HG03108 (cell line): ENCODE results near the gene CD84.
"Not testable (repeated sequence)": the region's sequence is repeated elsewhere in the genome, so short reads cannot be mapped to it uniquely, and the experiment has no call there.

ENCODE experiments used
- ATAC-seq: cut with Tn5 transposase; IDR thresholded peaks from one replicate; pipeline ENCODE4 v1.9.1; 2021; ENCODE audit warnings: moderate library complexity; ENCODE audit not compliant: unreplicated experiment

CD84 gene

DNA sequence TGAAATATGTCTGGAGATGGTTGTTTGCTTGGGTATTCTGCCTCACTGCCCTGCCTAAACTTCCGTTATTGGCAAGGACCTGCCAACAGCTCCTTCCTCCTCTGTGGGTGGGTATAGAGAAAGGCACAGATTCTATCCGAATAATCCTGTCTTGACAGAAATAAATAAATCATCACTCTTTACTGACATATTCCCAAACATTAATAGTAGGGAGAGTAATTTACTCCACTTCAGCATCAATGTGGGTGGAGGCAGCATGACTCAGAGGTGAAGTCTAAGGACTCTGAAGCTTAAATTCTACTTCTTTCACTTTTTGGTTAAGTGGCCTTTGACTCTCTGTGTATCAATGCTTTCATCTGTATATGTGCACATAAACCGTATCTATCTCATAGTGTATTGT is 2.9 kb downstream of the CD84 start:
- no peak for ATAC-seq

DNA sequence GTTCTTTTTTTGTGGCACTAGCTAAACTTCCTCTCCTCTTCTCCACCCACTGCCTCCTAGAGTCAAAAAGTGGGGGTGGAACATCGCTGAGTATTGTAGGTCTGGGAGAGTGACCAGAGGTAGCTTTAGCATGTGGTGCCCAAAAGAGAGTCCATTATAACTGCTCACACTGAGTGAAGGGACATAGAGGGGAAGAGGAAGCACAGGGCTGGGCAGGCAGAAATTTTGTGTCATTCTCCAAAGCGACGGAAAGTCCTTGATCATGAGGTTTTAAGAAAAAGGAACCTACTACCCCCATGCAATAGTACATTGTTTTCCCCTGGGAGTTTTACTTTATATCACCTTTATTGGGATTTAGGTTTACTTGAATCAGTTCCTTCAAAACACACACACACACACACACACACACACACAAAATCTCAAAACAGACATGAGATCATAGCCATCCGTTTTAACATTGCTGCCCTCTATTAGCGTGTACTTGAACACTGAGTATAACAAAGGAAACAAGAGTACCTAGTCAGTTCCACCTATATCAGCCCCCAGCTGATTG is 4.1 kb downstream of the CD84 start:
- no peak for ATAC-seq

DNA sequence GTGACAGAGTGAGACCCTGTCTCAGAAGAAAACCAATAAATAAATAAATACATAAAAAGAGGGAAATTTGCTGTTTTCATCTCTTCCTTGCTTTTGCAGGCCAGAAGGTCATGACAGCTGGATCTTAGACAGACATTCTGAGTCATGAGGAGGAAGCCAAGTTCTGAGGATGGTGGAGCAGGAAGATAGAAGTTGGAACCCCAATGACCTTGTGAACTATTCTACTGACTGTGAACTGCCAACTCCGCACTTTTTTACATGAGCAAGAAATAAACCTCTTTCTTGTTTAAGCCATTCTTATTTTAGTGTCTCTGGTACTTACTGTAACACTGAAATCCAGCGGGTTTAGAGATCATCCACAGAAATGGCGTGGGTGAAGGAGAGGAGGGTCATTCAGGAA is 8.5 kb downstream of the CD84 start:
- no peak for ATAC-seq

DNA sequence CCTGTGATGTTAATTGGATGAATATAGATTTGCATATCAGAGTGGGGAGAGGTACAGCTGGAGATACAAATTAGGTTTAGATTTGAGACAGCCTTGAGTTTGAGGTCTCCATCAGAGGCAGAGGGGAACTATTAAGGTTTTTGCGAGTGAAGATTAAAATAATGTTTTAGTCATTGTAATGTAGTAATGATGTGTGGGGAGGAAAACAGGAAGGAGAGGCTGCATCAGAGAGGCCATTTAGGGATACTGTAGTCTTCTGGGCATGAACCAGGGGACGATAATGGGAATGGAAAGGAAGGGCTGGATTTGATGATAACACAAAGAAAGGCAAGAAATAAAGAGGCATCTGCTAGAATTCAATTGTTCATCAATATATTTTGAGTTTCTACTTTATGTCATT is 9.5 kb downstream of the CD84 start:
- no peak for ATAC-seq

DNA sequence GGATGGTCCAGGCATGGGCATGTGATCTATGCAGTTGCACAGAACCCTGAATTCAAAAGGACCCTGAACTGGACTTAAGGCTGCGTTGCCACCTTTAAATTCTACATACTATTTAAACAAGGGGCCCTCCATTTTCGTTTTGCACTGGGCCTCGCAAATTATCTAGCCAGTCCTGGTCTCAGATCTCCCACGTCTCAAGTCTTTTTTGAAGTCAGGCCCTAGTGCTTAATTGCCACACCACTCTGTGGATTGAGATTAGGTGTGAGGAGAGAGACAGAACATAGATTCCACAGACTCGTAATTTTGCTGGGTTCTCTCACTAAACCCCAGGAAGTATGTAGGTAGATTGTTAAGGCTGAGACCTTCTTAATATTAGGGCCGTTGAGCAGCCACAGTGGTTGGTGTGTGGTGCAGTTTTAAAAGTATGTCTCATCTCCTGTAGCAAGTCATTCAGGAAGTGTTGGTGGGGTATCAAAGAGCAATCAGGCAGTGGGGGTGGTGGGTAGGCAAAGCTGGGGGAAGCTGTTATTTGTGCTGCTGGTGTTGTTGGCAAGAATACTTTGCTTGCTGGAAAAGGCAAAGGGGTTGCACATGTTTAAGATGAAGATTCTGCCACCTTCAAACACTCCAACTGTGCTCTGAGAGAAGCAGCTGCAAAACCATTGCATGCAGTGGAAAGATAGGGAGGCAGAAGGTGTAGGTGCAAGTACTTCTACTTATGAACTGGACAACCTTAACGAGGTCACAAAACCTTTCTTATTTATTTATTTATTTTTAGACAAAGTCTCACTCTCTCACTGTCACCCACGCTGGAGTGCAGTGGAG is 11.2 kb downstream of the CD84 start:
- no peak for ATAC-seq

DNA sequence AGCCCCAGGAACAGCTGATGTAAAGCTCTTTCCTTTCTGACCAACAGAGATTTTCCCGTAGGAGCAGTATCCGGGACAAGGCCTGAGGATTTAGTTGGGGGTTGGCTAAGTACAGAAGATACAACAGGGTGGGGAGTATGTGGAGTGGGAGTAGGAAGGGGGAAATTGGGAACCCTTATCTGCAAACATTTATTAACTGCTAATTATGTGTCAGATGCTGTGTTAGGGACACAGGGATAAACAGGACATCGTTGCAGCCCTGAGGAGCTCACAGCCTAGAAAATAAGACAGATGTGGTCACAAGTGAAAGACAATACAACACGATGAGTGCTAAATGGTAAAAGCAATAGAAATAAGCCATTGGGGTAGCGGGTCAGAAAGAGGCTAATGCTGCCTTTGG is 12.0 kb downstream of the CD84 start:
- no peak for ATAC-seq

DNA sequence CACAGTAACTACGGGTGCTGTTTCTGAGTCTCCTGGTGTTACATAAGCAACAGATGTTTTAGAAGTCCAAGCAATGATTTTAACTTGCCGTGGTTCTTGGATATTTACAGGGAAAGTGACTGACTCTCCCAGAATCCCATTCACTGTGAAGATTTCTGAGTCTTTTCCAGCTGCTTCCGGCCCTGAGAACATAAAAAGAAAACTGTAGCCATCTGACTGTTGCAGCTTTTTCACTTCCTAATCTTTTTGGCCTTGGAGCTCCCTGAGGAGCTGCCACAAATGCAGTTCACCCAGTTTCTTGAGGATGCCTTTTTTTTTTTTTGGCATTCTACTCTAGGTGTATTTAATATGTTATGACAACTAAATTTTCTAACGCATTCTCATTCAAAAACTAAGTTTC is 13.7 kb downstream of the CD84 start:
- no peak for ATAC-seq

DNA sequence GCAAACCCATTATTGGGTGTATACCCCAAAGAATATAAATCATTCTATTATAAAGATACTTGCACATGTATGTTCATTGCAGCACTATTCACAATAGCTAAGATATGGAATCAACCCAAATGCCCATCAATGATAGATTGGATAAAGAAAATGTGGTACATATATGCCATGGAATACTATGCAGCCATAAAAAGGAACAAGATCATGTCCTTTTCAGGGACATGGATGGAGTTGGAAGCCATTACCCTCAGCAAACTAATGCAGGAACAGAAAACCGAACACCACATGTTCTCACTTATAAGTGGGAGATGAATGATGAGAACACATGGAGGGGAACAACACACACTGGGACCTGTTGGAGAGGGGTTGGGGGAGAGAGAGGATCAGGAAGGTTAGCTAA is 16.1 kb downstream of the CD84 start:
- ATAC-seq: not testable (repeated sequence)

DNA sequence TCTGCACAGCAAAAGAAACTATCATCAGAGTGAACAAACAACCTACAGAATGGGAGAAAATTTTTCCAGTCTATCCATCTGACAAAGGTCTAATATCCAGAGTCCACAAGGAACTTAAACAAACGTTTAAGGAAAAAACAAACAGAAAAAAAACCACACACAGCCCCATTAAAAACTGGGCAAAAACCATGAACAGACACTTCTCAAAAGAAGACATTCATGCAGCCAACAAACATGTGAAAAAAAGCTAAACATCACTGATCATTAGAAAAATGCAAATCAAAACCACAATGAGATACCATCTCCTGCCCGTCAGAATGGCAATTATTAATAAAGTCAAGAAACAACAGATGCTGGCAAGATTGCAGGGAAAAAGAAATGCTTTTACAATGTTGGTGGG is 16.6 kb downstream of the CD84 start:
- not testable (repeated sequence) for ATAC-seq

DNA sequence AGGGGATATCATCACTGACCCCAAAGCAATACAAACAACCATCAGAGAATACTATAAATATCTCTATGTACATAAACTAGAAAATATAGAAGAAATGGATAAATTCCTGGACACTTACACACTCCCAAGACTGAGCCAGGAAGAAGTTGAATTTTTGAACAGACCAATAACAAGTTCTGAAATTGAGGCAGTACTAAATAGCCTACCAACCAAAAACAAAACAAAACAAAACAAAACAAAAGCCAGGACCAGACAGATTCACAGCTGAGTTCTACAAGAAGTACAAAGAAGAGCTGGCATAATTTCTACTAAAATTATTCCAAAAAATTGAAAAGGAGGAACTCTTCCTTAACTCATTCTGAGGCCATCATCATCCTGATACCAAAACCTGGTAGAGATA is 18.5 kb downstream of the CD84 start:
- no peak for ATAC-seq

DNA sequence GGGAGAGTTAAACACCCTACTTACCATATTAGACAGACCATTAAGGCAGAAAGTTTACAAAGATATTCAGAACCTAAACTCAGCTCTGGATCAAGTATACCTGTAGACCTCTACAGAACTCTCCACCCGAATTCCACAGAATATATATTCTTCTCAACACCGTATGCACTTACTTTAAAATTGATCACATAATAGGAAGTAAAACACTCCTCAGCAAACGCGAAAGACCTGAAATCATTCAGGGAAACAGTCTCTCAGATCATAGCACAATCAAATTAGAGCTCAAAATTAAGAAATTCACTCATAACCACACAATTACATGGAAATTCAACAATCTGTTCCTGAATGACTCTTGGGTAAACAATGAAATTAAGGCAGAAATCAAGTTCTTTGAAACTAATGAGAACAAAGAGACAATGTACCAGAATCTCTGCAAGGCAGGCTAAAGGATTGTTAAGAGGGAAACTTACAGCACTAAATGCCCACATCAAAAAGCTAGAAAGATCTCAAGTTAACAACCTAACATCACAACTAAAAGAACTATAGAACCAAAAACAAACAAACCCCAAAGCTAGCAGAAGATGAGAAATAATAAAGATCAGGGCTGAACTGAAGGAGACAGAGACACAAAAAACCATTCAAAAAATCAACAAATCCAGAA is 19.1 kb downstream of the CD84 start:
- no peak for ATAC-seq

DNA sequence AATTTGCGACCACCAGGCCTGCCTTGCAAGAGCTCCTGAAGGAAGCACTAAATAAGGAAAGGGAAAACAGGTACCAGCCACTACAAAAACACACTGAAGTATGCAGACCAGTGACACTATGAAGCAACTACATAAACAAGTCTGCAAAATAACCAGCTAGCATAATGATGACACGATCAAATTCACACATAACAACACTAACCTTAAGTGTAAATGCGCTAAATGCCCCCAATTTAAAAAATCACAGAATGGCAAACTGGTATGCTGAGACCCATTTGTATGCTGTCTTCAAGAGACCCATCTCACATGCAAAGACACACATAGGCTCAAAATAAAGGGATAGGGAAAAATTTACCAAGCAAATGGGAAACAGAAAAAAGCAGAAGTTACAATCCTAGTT is 19.9 kb downstream of the CD84 start:
- not testable (repeated sequence) for ATAC-seq

DNA sequence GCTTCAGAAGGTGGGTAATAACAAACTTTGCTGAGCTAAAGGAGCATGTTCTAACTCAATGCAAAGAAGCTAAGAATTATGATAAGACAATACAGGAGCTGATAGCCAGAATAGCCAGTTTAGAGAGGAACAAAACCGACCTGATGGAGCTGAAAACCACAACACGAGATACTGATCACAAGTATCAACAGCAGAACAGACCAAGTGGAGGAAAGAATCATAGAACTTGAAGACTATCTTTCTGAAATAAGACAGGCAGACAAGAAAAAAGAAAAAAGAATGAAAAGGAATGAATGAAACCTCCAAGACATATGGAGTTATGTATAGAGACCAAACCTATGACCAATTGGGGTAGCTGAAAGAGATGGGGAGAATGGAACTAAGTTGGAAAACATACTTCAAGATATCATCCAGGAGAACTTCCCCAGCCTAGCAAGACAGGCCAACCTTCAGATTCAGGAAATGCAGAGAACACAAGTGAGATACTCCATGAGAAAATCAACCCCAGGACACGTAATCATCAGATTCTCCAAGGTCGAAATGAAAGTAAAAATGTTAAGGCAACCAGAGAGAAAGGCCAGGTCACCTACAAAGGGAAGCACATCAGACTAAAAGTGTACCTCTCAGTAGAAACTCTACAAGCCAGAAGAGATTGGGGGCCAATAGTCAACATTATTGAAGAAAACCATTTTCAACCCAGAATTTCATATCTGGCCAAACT is 20.5 kb downstream of the CD84 start:
- no peak for ATAC-seq

DNA sequence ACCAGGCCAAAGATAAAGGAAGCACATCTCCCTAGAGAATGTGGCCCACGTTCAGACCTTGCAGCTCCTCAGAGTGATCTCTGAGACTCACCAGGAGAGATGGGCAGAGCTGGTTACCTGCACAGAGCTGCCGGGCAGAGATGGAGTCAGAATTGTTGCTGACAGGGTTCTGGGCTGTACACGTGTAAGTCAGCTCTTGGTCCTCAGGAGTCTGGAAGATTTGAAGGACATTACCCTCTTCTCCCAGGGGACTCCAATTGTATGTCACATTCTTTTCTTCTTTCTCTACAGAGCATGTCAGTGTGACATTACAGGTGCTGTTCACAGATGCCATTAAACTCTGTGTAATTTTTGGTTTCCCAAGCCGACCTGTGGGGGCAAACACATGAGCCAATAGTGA is 25.5 kb downstream of the CD84 start:
- no peak for ATAC-seq

DNA sequence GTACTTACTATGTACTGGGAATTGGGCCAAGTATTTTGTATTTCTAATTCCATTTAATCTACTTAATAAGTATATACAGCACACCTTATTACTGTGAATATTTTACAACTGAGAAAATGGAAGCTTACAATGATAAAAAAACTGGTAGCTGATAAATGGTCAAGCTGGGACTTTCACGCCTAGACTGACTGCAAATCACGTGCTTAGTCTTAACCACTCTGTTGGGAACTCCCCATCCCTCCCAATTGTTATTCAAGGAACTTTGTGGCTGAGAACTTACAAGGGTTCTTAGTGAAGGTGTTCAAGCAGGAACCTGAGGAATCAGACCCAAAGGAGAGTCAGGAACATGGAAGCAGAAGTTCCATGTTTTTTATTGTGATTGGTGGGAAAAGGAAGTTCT is 26.9 kb downstream of the CD84 start:
- no peak for ATAC-seq

DNA sequence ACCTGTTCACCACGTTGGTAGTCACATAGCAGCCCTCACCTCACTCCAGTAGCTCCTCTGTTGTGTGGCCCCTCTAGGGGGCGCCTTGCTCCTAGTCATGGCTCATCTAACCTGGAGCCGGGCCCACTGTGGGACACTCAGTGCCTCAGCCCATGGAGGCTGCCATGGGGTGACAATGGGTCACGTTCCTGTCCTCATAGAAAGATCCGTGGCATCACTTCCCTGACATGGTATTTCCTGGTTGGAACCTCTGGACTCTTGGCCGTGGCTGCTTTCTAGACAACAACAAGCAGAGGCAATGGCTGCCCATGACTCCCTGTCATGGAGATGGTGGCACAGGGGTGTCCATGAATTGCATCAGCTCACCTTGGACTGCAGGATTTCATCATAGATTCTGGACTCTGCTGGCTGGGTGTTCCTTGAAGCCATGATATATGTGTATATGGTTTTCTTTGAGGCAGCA is 28.7 kb downstream of the CD84 start:
- no peak for ATAC-seq

DNA sequence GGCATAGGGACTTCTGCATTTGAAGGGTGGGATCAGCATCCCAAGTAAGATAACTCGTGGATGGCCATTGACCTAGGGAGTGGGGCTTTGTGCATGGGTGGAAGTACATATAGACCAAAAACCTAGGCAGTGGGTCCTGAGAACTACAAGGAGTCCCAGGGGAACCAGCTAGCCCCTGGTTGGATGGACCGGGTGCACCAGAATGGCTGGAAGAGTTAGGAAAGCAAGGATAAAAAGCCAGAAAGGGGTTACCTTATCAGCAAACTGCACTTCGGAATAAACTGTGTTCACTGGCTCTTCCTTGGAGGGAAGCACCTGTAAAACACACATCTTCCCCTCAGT is 29.7 kb downstream of the CD84 start:
- no peak for ATAC-seq

DNA sequence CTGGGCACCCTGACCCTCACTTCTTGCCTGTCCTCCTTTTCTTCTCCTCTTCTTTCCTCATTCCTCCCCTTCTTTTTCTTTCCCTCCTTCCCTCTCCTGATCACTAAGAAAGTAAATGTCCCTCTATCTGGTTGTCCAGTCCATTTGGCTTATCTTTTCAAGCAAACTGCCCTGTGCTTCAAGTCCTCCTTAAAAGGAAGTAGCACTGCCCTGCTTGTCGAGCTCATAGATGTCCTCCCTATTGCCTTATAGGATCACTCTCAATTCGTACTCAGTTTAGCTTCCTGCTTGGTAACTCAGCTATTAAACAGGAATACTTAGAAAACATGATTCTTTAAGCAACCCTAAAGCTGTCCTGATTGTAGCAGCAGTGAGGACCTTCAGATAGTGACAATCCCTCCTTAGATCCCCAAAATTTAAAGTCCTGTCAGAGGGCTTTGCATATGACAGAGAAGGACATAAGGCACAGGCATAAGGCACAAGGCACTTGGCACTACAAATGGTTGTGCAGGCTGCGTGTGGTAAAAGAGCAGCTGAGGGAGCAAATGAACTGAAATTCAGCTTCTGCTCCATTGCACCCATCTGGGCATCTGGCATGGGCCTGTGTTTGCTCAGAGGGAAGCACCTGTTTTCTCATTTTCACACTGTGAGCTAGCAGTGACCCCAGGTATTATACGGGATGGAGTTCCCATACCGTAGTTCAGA is 30.2 kb downstream of the CD84 start:
- peak; percentile 54 for ATAC-seq

DNA sequence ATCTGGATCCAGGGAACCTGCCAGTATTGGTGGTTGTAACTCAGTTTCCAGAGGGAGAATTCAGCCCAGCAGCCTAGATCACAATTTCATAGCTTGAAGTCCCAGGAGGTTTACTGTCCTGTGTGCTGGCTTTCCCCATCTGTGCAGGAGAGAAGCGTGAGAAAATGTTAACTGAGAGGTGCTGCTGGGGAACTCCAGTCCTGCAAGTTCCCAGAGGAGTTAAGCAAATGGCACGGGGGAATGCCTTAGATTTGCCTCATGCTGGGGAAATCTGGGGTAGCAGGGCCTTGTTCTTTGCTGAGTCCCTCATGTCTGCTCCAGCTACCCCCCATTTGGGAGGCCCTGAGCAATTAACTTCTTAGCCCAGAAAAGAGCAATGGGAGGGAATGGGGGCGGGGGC is 31.1 kb downstream of the CD84 start:
- ATAC-seq: peak; percentile 41

DNA sequence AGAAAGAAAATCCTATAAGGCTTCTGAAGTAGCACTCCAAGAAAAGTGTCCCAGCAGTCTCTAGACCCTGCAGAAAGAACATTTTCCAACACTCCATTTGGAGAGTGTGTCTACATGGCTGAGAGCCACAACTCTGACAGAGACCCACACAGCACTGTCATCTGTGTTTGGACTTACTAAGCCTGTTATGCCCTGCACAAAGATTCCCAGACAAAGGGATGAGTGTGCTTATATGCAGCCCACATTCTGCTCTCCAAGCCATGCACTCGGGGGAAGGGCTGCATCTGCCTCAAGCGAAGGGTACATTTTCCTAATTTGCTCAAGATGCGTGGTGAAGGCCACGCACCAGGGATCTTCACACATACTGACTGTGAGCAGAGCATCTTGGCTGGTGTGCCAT is 31.9 kb downstream of the CD84 start:
- ATAC-seq: no peak

DNA sequence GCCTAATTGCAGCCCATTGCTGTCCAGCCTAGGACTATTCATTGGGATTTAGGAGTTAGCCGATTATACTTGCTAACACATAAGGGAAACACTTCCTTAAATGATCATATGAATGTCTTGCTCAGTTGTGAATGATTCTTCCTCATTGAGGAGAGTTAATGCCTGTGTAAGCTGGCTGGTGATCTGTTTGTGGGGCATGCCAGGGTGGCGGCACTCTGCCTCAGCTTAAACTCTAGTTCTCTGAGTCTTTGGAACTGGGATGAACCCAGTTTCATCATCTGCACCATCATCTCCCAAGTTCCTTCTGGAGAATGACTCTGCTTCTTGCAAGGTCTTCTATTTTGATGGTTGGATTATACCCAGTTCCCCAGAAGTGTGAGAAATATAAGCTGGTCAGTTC is 32.4 kb downstream of the CD84 start:
- ATAC-seq: no peak
